Measurements from ENCODE around the gene IRX4.

GRCh38 chr5:1885404-1885755 is 2.7 kb upstream of the IRX4 start:
- no peak for TF ChIP-seq EZH2 (IDR thresholded peaks at IDR 0.05; ENCODE audit: low read length, missing control alignments)
- TF ChIP-seq, protein P1, sequence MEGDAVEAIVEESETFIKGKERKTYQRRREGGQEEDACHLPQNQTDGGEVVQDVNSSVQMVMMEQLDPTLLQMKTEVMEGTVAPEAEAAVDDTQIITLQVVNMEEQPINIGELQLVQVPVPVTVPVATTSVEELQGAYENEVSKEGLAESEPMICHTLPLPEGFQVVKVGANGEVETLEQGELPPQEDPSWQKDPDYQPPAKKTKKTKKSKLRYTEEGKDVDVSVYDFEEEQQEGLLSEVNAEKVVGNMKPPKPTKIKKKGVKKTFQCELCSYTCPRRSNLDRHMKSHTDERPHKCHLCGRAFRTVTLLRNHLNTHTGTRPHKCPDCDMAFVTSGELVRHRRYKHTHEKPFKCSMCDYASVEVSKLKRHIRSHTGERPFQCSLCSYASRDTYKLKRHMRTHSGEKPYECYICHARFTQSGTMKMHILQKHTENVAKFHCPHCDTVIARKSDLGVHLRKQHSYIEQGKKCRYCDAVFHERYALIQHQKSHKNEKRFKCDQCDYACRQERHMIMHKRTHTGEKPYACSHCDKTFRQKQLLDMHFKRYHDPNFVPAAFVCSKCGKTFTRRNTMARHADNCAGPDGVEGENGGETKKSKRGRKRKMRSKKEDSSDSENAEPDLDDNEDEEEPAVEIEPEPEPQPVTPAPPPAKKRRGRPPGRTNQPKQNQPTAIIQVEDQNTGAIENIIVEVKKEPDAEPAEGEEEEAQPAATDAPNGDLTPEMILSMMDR (conservative IDR thresholded peaks at IDR 0.05 in 1 of 2, IDR thresholded peaks at IDR 0.05 in 1 of 2; ENCODE audit: low read depth in 1 of 2, low read length in 2 of 2) = no peak

All from fibroblast of lung (primary cell).